Measurements from ENCODE around the gene TMEM30A. TPM values are rescaled to one million over a fixed set of nuclear protein-coding genes. Genes with fewer than 3 reads are reported as not detected.
A peak's percentile ranks its signal among the peaks of the same experiment; 100 is the strongest.

TMEM30A gene
- polyA plus RNA-seq, 1 experiment, result 11.4 TPM

DNA sequence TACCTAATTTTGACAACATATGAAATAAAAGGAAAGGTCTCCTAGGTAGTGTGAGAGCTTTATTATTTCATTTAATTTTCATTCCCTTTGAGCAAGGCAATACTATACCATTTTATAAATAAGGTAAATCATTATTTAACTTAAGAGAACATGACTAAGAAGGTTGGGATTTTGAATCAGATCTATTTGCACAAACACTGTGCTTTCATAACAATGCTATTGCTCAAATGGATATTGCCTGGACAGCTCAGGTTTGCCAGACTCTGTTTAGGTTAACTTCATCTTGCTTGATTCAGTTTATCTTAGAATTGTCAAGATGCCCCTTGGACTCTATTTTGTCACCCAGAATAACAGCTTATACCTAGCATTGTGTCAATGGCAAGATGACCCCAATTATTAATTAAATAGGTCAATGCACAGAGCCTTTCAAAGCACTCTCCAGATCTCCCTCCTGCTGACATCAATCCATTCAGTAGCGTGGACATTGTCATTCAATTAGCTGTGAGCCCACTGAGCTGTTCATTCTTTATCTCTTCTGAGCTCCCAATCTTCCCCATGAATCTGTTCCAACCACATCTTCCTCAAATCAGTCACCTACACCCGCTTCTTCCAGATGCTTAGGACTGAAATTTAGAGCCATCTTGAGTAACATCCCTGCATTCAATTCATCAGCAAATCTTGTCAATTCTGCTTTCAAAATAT, 42.1 kb upstream of the TMEM30A start:
- Histone ChIP-seq H3K4me3 (ENCODE audit: low read depth, low read length) (no peak overlapping the region), H3K36me3 (ENCODE audit: control insufficient read depth, insufficient read depth, low read length) (no peaks in the 10 kb centered on the region), H3K27me3 (ENCODE audit: control insufficient read depth, insufficient read depth, low read length) (no peaks in the 10 kb centered on the region)
- DNase-seq (ENCODE audit: low read depth), result no peak
- ChIA-PET CTCF (no interaction called here), POLR2A (no interaction called here)
- TF ChIP-seq, protein P1, sequence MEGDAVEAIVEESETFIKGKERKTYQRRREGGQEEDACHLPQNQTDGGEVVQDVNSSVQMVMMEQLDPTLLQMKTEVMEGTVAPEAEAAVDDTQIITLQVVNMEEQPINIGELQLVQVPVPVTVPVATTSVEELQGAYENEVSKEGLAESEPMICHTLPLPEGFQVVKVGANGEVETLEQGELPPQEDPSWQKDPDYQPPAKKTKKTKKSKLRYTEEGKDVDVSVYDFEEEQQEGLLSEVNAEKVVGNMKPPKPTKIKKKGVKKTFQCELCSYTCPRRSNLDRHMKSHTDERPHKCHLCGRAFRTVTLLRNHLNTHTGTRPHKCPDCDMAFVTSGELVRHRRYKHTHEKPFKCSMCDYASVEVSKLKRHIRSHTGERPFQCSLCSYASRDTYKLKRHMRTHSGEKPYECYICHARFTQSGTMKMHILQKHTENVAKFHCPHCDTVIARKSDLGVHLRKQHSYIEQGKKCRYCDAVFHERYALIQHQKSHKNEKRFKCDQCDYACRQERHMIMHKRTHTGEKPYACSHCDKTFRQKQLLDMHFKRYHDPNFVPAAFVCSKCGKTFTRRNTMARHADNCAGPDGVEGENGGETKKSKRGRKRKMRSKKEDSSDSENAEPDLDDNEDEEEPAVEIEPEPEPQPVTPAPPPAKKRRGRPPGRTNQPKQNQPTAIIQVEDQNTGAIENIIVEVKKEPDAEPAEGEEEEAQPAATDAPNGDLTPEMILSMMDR (IDR thresholded peaks at IDR 0.05; ENCODE audit: insufficient read depth, low read depth, low read length), result no peak

DNA sequence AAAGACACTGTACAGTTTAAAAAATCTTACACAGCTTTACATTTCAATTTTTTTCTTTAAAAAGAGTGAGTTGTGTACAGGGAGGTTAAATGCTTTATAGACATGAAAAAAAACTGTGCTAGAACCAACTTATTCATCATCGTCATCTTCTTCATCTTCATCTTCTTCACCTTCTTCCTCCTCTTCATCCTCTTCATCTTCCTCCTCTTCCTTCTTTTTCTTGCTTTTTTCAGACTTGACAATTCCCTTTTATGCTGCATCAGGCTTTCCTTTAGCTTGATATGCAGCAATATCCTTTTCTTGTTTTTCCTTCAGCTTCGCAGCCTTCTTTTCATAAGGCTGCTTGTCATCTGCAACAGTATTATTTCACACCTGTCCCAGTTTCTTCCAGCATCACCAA, 34.3 kb upstream of the TMEM30A start:
- no peaks in the 10 kb centered on the region for H3K36me3 ChIP-seq (ENCODE audit: control insufficient read depth, insufficient read depth, low read length)
- no peak for DNase-seq (ENCODE audit: low read depth)
- H3K27me3 ChIP-seq (ENCODE audit: control insufficient read depth, insufficient read depth, low read length), result no peaks in the 10 kb centered on the region
- ChIA-PET POLR2A (no interaction called here), CTCF (interaction anchor here (1.0 kb wide), 1 partner anchor 47 kb away, joined by 4 read pairs; no protein-coding TSS in a partner anchor)
- TF ChIP-seq, protein P1 (IDR thresholded peaks at IDR 0.05; ENCODE audit: insufficient read depth, low read depth, low read length), result no peak
- H3K4me3 ChIP-seq (ENCODE audit: low read depth, low read length), result no peak overlapping the region

DNA sequence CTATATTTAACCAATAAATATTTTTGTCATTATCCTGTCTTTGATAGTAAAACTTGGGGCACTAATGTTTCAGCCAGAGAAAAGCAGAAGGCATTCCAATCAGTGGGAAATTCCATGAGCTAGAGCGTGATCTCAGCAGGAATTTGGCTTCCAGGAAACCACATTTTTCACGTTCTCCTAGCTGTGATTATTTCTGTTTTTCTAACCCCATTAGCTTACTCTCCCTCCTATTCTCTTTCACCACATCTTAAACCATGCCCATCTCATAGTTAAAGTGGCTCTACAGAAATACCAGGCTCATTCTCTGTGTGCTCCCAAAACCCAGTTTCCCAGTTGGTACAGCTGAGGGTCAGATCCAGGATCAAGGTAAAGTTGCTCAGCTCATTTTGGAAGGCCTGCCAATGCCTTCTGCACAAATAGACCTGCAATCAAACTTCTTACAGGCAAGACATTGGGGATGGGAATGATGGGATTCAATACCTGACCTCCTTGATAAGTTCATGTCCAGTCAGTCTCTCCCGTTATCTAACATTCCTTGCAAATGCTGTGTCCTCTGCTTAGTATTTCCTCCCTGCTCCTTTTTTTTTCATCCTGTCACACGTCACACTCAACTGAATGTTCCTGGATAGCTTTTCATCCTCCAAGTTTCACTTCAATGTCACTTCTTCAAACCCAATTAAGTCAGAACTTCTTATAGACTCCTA, 33.1 kb upstream of the TMEM30A start:
- DNase-seq (ENCODE audit: low read depth), result peak; percentile 51
- POLR2A ChIA-PET, result no interaction called here
- CTCF ChIA-PET, result interaction anchor here (0.7 kb wide), 1 partner anchor 13 kb away, joined by 5 read pairs; no protein-coding TSS in a partner anchor
- no peaks in the 10 kb centered on the region for H3K36me3 ChIP-seq (ENCODE audit: control insufficient read depth, insufficient read depth, low read length)
- H3K4me3 ChIP-seq (ENCODE audit: low read depth, low read length), result no peak overlapping the region
- TF ChIP-seq, protein P1 (IDR thresholded peaks at IDR 0.05; ENCODE audit: insufficient read depth, low read depth, low read length), result no peak
- no peaks in the 10 kb centered on the region; the same call in 1 of the 2 replicates for H3K27me3 ChIP-seq (ENCODE audit: control insufficient read depth, insufficient read depth, low read length)

DNA sequence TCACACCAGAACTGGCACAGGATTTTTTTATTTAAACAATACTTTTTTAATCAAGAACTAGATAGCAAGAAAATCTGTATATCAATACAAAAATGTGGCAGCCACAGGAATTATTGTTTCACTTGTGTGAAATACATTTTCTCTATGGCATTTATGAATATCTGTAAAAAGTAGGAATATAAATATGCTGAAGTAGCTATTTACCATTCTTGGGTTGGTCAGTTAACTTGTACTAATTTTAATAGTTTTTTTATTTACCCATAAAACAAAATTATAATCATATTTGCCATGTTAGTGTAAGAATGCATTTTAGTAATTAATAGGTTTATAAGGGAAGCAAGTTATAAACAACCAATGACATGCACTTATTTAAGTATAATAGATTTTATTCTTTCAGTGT, 31.4 kb upstream of the TMEM30A start:
- TF ChIP-seq, protein P1 (IDR thresholded peaks at IDR 0.05; ENCODE audit: insufficient read depth, low read depth, low read length), result no peak
- CTCF ChIA-PET, result interaction anchor here (2.2 kb wide), 1 partner anchor 14 kb away, joined by 5 read pairs; no protein-coding TSS in a partner anchor
- no peaks in the 10 kb centered on the region for H3K36me3 ChIP-seq (ENCODE audit: control insufficient read depth, insufficient read depth, low read length)
- H3K4me3 ChIP-seq (ENCODE audit: low read depth, low read length), result no peak overlapping the region
- POLR2A ChIA-PET, result interaction anchor here (0.7 kb wide), 1 partner anchor 129 kb away, joined by 5 read pairs; no protein-coding TSS in a partner anchor
- DNase-seq (ENCODE audit: low read depth), result no peak
- H3K27me3 ChIP-seq (ENCODE audit: control insufficient read depth, insufficient read depth, low read length), result no peaks in the 10 kb centered on the region; the same call in 1 of the 2 replicates

DNA sequence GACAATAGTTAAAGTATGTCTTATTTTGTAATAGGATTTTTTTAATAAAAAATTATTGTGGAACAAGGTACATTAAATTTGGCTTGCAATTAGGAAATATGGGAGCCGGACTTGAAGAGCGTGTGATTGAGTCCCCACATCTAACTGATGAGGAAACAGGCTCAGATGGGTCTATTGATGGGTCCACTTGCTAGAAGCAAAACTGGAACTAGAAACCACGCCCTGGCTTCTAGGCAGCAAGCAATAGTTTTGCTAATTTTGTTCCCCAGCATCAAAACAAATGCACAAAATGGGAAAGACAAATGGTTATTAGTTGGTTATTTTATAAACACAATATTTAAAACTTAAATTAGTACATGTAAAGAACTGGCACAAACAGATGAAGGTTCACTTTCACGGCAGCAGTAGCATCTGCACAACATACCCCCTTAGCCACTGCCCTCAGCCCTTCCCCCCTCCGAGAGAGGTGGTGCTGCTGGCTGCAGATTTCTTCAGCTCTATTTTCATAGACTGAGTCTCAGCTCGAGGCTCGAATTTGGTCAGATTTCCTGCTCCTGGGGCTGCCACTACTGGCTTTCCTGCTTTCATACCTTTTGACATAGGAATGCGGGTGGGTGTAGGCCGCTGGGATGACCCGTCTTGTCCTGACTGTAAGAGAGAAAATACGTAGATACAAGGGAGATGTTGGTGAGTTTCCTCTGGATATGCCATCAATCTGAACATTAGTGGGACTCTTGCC, 23.8 kb upstream of the TMEM30A start:
- no peak for DNase-seq (ENCODE audit: low read depth)
- Histone ChIP-seq H3K4me3 (ENCODE audit: low read depth, low read length) (no peak overlapping the region), H3K27me3 (ENCODE audit: control insufficient read depth, insufficient read depth, low read length) (no peaks in the 10 kb centered on the region; the same call in 1 of the 2 replicates), H3K36me3 (ENCODE audit: control insufficient read depth, insufficient read depth, low read length) (no peaks in the 10 kb centered on the region)
- ChIA-PET CTCF (no interaction called here), POLR2A (no interaction called here)
- TF ChIP-seq, protein P1 (IDR thresholded peaks at IDR 0.05; ENCODE audit: insufficient read depth, low read depth, low read length), result no peak
